ENCODE measurements around the gene XRCC4. TPM values are rescaled to one million over a fixed set of nuclear protein-coding genes. Genes with fewer than 3 reads are reported as not detected.

The XRCC4 gene
- total and polyA plus RNA-seq, 9 of the 15 experiments (the other 6 are each of a cell fraction or from before 2014, with no cell fraction given): 13.6 to 61.6 (median 22.4) TPM

GRCh38 chr5:83394190-83394589 lies 316.8 kb downstream of the XRCC4 start (continued):
- TF ChIP-seq CTCF (IDR thresholded peaks at IDR 0.05 in 2 of 3, conservative IDR thresholded peaks at IDR 0.05 in 1 of 3; ENCODE audit: insufficient read depth in 2 of 3, low read depth in 1 of 3, low read length in 3 of 3) (no peak), TCF15 (CRISPR knock-in tag; IDR thresholded peaks at IDR 0.05) (no peak)

- 0% methylated on average over 1 of the region's 1 CpG for WGBS (ENCODE audit: insufficient coverage, low coverage, missing lambda C conversion rate)
- H3K9me1 ChIP-seq (ENCODE audit: control insufficient read depth, insufficient read depth, low read length): no peaks in the 10 kb centered on the region
- in situ Hi-C loops (cut with MboI): no loop called here
- H3K79me2 ChIP-seq (ENCODE audit: control insufficient read depth, insufficient read depth, low read length): no peaks in the 10 kb centered on the region
- no peaks in the 10 kb centered on the region; a peak in 1 of 5 replicates for H3K27me3 ChIP-seq (ENCODE audit: control insufficient read depth in 2 of 2, insufficient read depth in 2 of 2, low read length in 2 of 2)
- intact Hi-C loops (cut with micrococcal nuclease): no loop called here
- FAIRE-seq (no peak), ATAC-seq (no peak), DNase-seq (ENCODE audit: extremely low read depth in 1 of 4, low spot score in 3 of 4) (peak in 1 of 4 experiments; percentile 30)
- H3K9ac ChIP-seq (ENCODE audit: insufficient read depth in 1 of 2, low read depth in 2 of 2, low read length in 2 of 2): no peak overlapping the region
- CTCF ChIA-PET (ENCODE audit: low intra/inter-chr PET ratio): no interaction called here
- H3K27ac ChIP-seq (ENCODE audit: extremely low read depth, low read depth, low read length): no peak overlapping the region
- no peaks in the 10 kb centered on the region for H4K20me1 ChIP-seq (replicated peaks; ENCODE audit: control insufficient read depth, insufficient read depth, low read length)
- H3K4me3 ChIP-seq: no peak overlapping the region
- no peaks in the 10 kb centered on the region for H3K9me3 ChIP-seq (replicated peaks; ENCODE audit: control insufficient read depth, insufficient read depth, low read depth, low read length)
- H3K4me2 ChIP-seq (ENCODE audit: insufficient read depth, low read length): no peak overlapping the region
- POLR2A ChIA-PET: no interaction called here
- no TSS peak for BruUV-seq (replicated peaks)
- 0 out of 5 replicates have a peak, but pooled peaks cover 0 to 5% of the 10 kb centered on the region in 2 experiments for H3K4me1 ChIP-seq (replicated peaks in 1 of 2; ENCODE audit: control insufficient read depth in 2 of 2, insufficient read depth in 2 of 2, low read length in 2 of 2)
- no peak overlapping the region for H2AFZ ChIP-seq (ENCODE audit: low read depth, low read length)
- H3K36me3 ChIP-seq (ENCODE audit: control insufficient read depth, insufficient read depth, low read length): no peaks in the 10 kb centered on the region
- TF ChIP-seq CEBPB (tag; IDR thresholded peaks at IDR 0.05): 0 out of 2 replicates have a peak, but pooled peaks have one; percentile 9
- TF ChIP-seq HDAC3 (IDR thresholded peaks at IDR 0.05; ENCODE audit: borderline replicate concordance, partially characterized antibody): peak; percentile 23
- no peak for TF ChIP-seq SMAD2 (IDR thresholded peaks at IDR 0.05; ENCODE audit: low read depth, low read length)
- TF ChIP-seq ZNF609 (CRISPR knock-in tag; IDR thresholded peaks at IDR 0.05; ENCODE audit: borderline replicate concordance): no peak
- TF ChIP-seq TAL1 (IDR thresholded peaks at IDR 0.05): peak; percentile 24; the same call in 1 of the 2 replicates
- peak; percentile 90 for TF ChIP-seq SMAD4 (CRISPR knock-in tag; conservative IDR thresholded peaks at IDR 0.05)
- no peak for TF ChIP-seq MAZ (CRISPR knock-in tag; conservative IDR thresholded peaks at IDR 0.05 in 1 of 2, IDR thresholded peaks at IDR 0.05 in 1 of 2)
- no peak for TF ChIP-seq ZNF449 (CRISPR knock-in tag; IDR thresholded peaks at IDR 0.05)
- peak; percentile 56; the same call in 1 of the 2 replicates for TF ChIP-seq TCF3 (CRISPR knock-in tag; IDR thresholded peaks at IDR 0.05)
- TF ChIP-seq SMAD3 (CRISPR knock-in tag; conservative IDR thresholded peaks at IDR 0.05): no peak
- no peak for TF ChIP-seq HDGF (IDR thresholded peaks at IDR 0.05)
Measured at GRCh38 chr5:83396662-83397061, 319.3 kb downstream of the XRCC4 start.
